DMS153 treated with DMSO at 0.1 percent for 48 hours (cell line): ENCODE data around the gene GDNF.
"Not testable (repeated sequence)": the region's sequence is repeated elsewhere in the genome, so short reads cannot be mapped to it uniquely, and the experiment has no call there.

Experiments used
- DNase-seq: peaks from one replicate; lab custom pipeline; 2025; ENCODE audit not compliant: unreplicated experiment; lab: John Stamatoyannopoulos, UW

The GDNF gene

GRCh38 chr5:37816883-37817282, 23.0 kb downstream of the GDNF start:
- no peak for DNase-seq

GRCh38 chr5:37816331-37816730, 23.5 kb downstream of the GDNF start:
- no peak for DNase-seq

GRCh38 chr5:37815913-37816312, 23.9 kb downstream of the GDNF start:
- no peak for DNase-seq

GRCh38 chr5:37814699-37815098, 25.1 kb downstream of the GDNF start:
- DNase-seq = no peak

- DNase-seq = no peak
Observed at GRCh38 chr5:37812365-37812764, 27.5 kb downstream of the GDNF start.

GRCh38 chr5:37811866-37812265, 28.0 kb downstream of the GDNF start:
- DNase-seq = no peak

- no peak for DNase-seq
Observed at GRCh38 chr5:37810311-37810710, 29.5 kb downstream of the GDNF start.

- DNase-seq = no peak
Observed at GRCh38 chr5:37808945-37809344, 30.9 kb downstream of the GDNF start.

- DNase-seq = no peak
Observed at GRCh38 chr5:37807621-37808301, 32.1 kb downstream of the GDNF start.

GRCh38 chr5:37807015-37807414, 32.8 kb downstream of the GDNF start:
- DNase-seq = no peak

GRCh38 chr5:37806476-37806875, 33.4 kb downstream of the GDNF start:
- DNase-seq = no peak

- no peak for DNase-seq
Observed at GRCh38 chr5:37806016-37806415, 33.8 kb downstream of the GDNF start.

GRCh38 chr5:37804401-37804800, 35.4 kb downstream of the GDNF start:
- no peak for DNase-seq

- DNase-seq = no peak
Observed at GRCh38 chr5:37803487-37803886, 36.4 kb downstream of the GDNF start.

GRCh38 chr5:37801521-37801920, 38.3 kb downstream of the GDNF start:
- DNase-seq = no peak

GRCh38 chr5:37799865-37800421, 39.9 kb downstream of the GDNF start:
- DNase-seq = no peak

- not testable (repeated sequence) for DNase-seq
Observed at GRCh38 chr5:37796435-37796834, 43.4 kb downstream of the GDNF start.

- DNase-seq = not testable (repeated sequence)
Observed at GRCh38 chr5:37795292-37795691, 44.5 kb downstream of the GDNF start.

GRCh38 chr5:37792975-37793631, 46.7 kb downstream of the GDNF start:
- no peak for DNase-seq

- no peak for DNase-seq
Observed at GRCh38 chr5:37791321-37791720, 48.5 kb downstream of the GDNF start.

GRCh38 chr5:37789991-37790390, 49.9 kb downstream of the GDNF start:
- no peak for DNase-seq

- DNase-seq = no peak
Observed at GRCh38 chr5:37787742-37788141, 52.1 kb downstream of the GDNF start.
